D341Med (cell line): ENCODE data around the gene CDK19.
"Not testable (repeated sequence)": the region's sequence is repeated elsewhere in the genome, so short reads cannot be mapped to it uniquely, and the experiment has no call there.

Experiments
- DNase-seq: peaks from one replicate; pipeline ENCODE4 v3.0.0; 2012; ENCODE audit warnings: low spot score

The CDK19 gene

GRCh38 chr6:110815411-110816409 is at the start of gene CDK19:
CDK19 (minus strand) TSS chr6:110815469; CDS start chr6:110815136, 333 bp downstream.
- peak; percentile 92 for DNase-seq

GRCh38 chr6:110864824-110865223 is 49.6 kb upstream of the CDK19 start:
- DNase-seq = no peak

DNA sequence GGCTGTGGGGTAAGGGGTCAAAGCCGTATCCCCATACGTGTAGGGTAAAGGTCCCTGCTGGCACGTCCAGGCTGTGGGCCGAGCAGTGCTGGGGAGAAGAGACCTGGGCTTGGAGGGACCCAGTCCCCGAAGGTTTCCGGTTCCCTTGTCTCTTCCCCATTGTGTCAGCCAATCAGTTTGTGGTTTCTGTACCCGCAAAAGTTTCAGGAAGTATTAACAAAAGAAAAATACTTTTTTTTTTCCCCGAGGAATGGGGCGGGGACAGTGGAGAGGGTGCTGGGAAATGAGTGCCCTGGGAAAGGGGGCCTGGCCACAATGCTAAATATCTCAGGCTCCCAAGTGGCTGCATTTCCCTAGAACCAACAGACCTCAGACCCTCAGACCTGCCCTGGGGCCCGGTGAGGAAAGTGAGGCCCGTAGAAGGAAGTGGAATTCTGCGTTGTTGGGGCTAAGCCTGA is 44.1 kb upstream of the CDK19 start:
- no peak for DNase-seq

- DNase-seq = no peak
These were observed 43.4 kb upstream of the CDK19 start for GRCh38 chr6:110858562-110859214.

DNA sequence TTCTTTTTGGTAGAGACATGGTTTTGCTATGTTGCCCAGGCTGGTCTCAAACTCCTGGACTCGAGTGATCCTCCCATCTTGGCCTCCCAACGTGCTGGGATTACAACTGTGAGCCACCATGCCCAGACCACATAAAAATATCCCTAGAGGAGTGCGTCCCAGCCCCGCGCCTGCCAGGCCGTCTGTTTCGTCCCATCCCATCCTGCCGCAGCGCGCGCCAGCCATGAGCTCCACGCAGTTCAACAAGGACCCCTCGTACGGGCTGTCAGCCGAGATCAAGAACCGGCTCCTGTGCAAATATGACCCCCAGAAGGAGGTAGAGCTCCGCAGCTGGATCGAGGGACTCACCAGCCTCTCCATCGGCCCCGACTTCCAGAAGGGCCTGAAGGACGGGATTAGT is 42.7 kb upstream of the CDK19 start:
- DNase-seq = no peak

DNA sequence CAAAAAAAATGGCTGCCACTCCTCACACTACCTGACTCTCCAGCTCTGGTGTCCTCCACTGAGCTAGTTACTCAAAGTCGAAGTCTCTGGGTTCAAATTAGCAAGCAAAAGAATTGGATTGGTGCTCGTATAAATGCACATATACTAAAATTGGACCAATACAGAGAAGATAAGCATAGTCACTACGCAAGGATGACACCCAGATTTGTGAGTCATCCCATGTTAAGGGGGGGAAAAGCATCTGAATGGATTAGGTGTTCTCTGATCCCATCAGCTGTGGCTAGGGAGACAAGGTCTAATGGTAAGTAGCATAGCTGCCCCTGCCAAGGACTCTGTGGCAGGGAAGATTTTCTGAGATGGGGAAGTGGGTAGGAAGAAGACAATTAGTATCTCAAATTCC is 41.0 kb upstream of the CDK19 start:
- no peak for DNase-seq

GRCh38 chr6:110853754-110854477 is 38.6 kb upstream of the CDK19 start:
- DNase-seq = no peak

DNA sequence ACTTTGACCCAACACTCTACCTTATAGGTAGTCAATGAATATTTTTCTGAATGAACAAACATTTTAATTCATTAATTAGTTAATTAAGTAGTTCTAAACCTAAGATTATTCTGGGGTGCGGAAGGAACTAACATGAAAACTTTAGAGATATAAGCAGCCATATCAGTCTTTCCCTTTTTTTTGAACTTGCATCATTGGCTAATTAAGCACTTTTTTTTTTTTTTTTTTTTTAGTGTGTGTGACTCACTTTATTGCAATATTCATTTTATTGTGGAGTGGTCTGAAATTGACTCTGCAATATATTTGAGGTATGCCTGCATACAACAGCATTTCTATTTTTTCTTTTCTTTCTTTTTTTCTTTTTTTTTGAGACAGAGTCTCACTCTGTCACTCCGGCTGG is 37.5 kb upstream of the CDK19 start:
- no peak for DNase-seq

- no peak for DNase-seq
These were observed 34.5 kb upstream of the CDK19 start for GRCh38 chr6:110849781-110850180.

GRCh38 chr6:110841266-110841665 is 26.0 kb upstream of the CDK19 start:
- DNase-seq = no peak

DNA sequence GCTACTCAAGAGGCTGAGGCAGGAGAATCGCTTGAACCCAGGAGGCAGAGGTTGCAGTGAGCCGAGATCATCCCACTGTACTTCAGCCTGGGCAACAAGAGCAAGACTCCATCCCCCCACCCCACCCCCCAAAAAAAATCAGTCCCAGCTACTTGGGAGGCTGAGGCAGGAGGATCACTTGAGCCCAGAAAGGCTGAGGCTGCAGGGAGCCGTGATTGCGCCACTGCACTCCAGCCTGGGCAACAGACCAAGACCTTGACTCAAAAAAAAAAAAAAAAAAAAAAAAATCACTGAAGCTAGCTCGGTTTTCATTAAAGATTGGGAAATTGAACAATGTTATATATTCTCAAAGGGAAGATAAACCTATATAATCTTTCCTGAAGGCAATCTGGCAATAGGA is 20.5 kb upstream of the CDK19 start:
- DNase-seq = not testable (repeated sequence)

- no peak for DNase-seq
These were observed 18.6 kb upstream of the CDK19 start for GRCh38 chr6:110833831-110834230.

GRCh38 chr6:110831405-110831804 is 16.1 kb upstream of the CDK19 start:
- DNase-seq = no peak

DNA sequence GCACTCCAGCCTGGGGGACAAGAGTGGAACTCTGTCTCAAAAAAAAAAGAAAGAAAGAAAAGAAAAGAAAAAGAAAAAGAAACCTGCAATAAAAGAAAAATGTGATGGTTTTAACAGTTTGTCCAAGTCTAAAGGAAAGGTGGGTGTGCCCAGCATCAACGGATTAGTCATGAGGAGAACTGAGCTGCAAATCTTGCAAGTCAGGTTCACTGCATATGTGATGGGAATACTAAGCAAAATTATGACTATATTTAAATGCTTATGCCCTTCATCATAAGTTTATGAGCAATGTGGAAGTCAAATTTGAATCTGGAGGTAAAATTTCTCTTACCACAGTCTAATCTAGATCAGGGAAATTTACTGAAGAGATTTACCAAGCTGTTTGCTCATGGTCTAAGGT is 13.1 kb upstream of the CDK19 start:
- no peak for DNase-seq

DNA sequence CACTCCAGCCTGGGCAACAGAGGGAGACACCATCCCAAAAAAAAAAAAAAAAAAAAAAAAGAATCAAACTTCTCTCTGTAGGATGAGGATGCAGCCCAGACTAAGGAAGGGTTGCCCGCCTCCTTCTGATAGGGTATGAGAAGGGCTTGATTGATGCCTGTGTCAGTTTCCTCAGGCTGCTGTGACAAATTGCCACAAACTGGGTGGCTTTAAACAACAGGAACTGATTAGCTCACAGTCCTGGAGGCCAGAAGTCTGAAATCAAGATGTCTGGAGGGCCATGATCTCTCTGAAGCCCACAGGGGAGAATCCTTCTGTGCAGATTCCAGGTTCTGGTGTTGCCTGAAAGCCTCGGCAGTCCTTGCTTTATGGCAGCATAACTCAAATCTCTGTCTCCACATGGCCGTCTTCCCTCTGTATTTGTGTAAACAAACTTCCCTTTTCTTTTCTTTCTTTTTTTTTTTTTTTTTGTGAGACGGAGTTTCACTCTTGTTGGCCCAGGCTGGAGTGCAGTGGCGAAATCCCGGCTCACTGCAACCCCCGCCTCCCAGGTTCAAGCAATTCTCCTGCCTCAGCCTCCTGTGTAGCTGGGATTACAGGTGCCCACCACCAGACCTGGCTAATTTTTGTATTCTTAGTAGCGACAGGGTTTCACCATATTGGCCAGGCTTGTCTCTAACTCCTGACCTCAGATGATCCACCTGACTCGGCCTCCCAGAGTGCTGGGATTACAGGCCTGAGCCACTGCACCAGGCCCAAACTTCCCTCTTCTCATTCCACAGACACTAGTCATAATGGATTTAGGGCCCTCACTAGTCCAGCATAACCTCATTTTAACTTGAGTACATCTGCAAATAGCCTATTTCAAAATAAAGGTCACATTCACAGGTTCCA is 11.2 kb upstream of the CDK19 start:
- DNase-seq = no peak

DNA sequence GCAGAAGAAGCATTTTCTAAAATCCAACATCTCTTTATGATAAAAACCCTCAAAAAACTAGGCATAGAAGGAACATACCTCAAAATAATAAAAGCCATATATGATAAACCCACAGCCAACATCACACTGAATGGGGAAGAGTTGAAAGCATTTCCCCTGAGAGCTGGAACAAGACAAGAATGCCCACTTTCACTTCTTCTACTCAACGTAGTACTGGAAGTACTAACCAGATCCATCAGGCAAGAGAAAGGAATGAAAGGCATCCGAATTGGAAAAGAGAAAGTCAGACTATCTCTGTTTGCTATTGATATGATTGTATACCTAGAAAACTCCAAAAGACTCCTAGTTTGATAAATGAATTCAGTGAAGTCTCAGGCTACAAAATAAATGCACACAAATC is 7.9 kb upstream of the CDK19 start:
- no peak for DNase-seq

GRCh38 chr6:110822249-110822648 is 7.0 kb upstream of the CDK19 start:
- DNase-seq = no peak

- DNase-seq = no peak
These were observed 1.4 kb upstream of the CDK19 start for GRCh38 chr6:110816677-110817076.

- DNase-seq = no peak
These were observed 256 bp downstream of the CDK19 start for GRCh38 chr6:110815015-110815410.

DNA sequence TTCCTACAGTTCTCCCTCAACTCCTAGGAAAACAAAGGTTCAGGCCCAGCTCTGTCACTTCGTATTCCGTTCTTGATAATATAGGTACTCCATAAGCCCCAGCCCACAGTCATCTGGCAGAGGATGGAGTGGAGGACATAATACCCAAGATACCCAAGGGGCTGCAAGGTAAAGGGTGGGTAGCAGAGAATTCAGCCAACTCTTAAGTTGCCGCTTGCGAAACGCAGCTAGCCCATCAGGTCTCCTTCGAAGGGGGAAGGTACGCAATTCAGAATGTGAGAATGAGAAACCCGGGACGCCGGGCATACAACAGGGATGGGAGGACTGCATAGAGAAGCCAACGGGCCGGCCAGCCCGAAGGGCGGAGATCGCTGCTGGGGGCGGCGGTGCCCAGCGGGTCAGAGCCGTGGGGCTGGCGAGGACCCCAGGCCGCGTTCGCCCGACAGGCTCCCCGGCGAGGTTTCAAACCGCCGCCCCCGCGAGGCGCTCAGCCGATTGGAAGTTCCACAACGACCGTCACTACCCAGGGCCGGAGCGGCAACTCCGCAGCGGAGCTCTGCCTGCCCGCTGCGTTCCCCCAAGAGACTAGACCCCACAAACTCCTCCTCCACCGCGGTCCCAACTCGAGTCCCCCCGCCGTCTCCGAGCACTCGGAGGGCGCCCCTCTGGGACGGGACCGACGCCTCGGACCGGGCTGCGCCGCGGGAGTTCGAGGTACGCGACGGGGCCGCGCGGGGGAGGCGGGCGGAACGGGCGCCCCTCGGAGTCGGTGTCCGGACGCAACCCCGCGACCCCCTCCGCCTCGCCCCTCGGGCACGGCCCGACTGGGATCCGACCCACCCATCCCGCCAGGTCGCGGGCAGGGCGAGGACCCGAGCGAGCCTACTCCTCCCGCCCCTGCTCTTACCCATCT is 911 bp downstream of the CDK19 start:
- peak; percentile 77 for DNase-seq
